IMR-90 (cell line): ENCODE data around the gene METTL8. TPM values are rescaled to one million over a fixed set of nuclear protein-coding genes. Genes with fewer than 3 reads are reported as not detected.

Experiments used
- ATAC-seq: fragments of 200-7000 bp; cut with Tn5 transposase; 2 replicates; pipeline ENCODE4 v1.9.1; 2020; ENCODE audit warnings: low read depth, mild to moderate bottlenecking, moderate library complexity
- BruUV-seq: library from RNA; stranded (reverse); fragments of 400-500 nt; replicated peaks from 2 replicates; lab custom pipeline; 2021; lab: Mats Ljungman, UMichigan
- CTCF ChIA-PET: fragments of 300-600 bp; formaldehyde crosslinking; extraction: SDS; loops from one replicate; lab custom pipeline; 2021; ENCODE audit warnings: antibody characterized with exemption; lab: Yijun Ruan, JAX
- POLR2A ChIA-PET: fragments of 300-600 bp; sonication (Branson Sonifier 250); formaldehyde crosslinking; loops from one replicate; lab custom pipeline; 2022; ENCODE audit warnings: antibody characterized with exemption; ENCODE audit not compliant: unreplicated experiment; lab: Charles Lee
- DNase-seq: peaks from one replicate; pipeline ENCODE4 v3.0.0; 2013
- H2AFZ ChIP-seq: replicated peaks from 2 replicates; pipeline ENCODE3; 2013; ENCODE audit warnings: low read length, mild to moderate bottlenecking; ENCODE audit not compliant: poor library complexity
- H2AK5ac ChIP-seq: 2 replicates; pipeline ENCODE4 v1.6.1; 2013; ENCODE audit warnings: low read depth, low read length, inconsistent platforms
- H2AK9ac ChIP-seq: replicated peaks from 2 replicates; pipeline ENCODE3; 2013; ENCODE audit warnings: mild to moderate bottlenecking, low read depth, low read length, moderate library complexity; ENCODE audit not compliant: poor library complexity
- H2BK120ac ChIP-seq: 2 replicates; pipeline ENCODE4 v1.6.1; 2013; ENCODE audit warnings: low read depth, low read length, inconsistent platforms
- H2BK15ac ChIP-seq: 3 replicates; pipeline ENCODE4 v1.6.1; 2013; ENCODE audit warnings: low read depth, low read length, inconsistent platforms
- H2BK20ac ChIP-seq: 2 replicates; pipeline ENCODE4 v1.6.1; 2013; ENCODE audit warnings: low read depth, mild to moderate bottlenecking, inconsistent platforms, low read length, moderate library complexity
- H2BK5ac ChIP-seq: 2 replicates; pipeline ENCODE4 v1.6.1; 2013; ENCODE audit warnings: mild to moderate bottlenecking, low read depth, low read length, inconsistent platforms; ENCODE audit not compliant: poor library complexity, severe bottlenecking
- H3K14ac ChIP-seq: replicated peaks from 2 replicates; pipeline ENCODE4 v1.6.1; 2013; ENCODE audit warnings: low read depth, low read length, inconsistent platforms
- H3K18ac ChIP-seq: 2 replicates; pipeline ENCODE4 v1.6.1; 2013; ENCODE audit warnings: low read depth, low read length, control low read depth
- H3K23ac ChIP-seq: 2 replicates; pipeline ENCODE4 v1.6.1; 2013; ENCODE audit warnings: low read depth, low read length, inconsistent platforms
- H3K27ac ChIP-seq: 2 replicates; pipeline ENCODE4 v1.5.1; 2013; ENCODE audit warnings: mild to moderate bottlenecking, control low read depth, low read length; ENCODE audit not compliant: insufficient read depth
- H3K27me3 ChIP-seq: 2 replicates; pipeline ENCODE4 v1.6.1; 2013; ENCODE audit warnings: low read length; ENCODE audit not compliant: control insufficient read depth, insufficient read depth
- H3K36me3 ChIP-seq: 2 replicates; pipeline ENCODE4 v1.6.1; 2013; ENCODE audit warnings: low read length, mixed read lengths; ENCODE audit not compliant: control insufficient read depth, insufficient read depth
- H3K4ac ChIP-seq: 2 replicates; pipeline ENCODE4 v1.6.1; 2013; ENCODE audit warnings: low read depth, low read length, inconsistent platforms
- H3K4me1 ChIP-seq: 2 replicates; pipeline ENCODE4 v1.6.1; 2013; ENCODE audit warnings: low read length, mixed read lengths; ENCODE audit not compliant: control insufficient read depth, insufficient read depth
- H3K4me2 ChIP-seq: 2 replicates; pipeline ENCODE4 v1.6.1; 2013; ENCODE audit warnings: low read depth, mild to moderate bottlenecking, control low read depth, low read length, moderate library complexity
- H3K4me3 ChIP-seq: 2 replicates; pipeline ENCODE4 v1.5.1; 2013; ENCODE audit warnings: low read depth, mild to moderate bottlenecking, control low read depth, low read length, moderate library complexity; ENCODE audit not compliant: insufficient read depth
- H3K56ac ChIP-seq: 2 replicates; pipeline ENCODE4 v1.6.1; 2013; ENCODE audit warnings: low read length, inconsistent platforms; ENCODE audit not compliant: insufficient read depth; ENCODE audit errors: extremely low read depth
- H3K79me1 ChIP-seq, 2 experiments: 2 replicates each; pipeline ENCODE4 v1.6.1; 2013; ENCODE audit warnings: low read length in 2 of 2, inconsistent platforms in 1 of 2, low read depth in 1 of 2
- H3K9ac ChIP-seq: 2 replicates; pipeline ENCODE4 v1.6.1; 2013; ENCODE audit warnings: low read depth, low read length, control low read depth
- H3K9me1 ChIP-seq: 2 replicates; pipeline ENCODE4 v1.6.1; 2013; ENCODE audit warnings: low read length, inconsistent platforms; ENCODE audit not compliant: insufficient read depth
- H3K9me3 ChIP-seq: 2 replicates; pipeline ENCODE4 v1.6.1; 2013; ENCODE audit warnings: low read length; ENCODE audit not compliant: control insufficient read depth, insufficient read depth
- H4K20me1 ChIP-seq: 2 replicates; pipeline ENCODE4 v1.6.1; 2013; ENCODE audit warnings: low read length, inconsistent platforms; ENCODE audit not compliant: insufficient read depth
- H4K5ac ChIP-seq: 2 replicates; pipeline ENCODE4 v1.6.1; 2013; ENCODE audit warnings: mild to moderate bottlenecking, low read depth, low read length, control low read depth
- H4K8ac ChIP-seq, 2 experiments: 2 replicates each; pipeline ENCODE4 v1.6.1; 2013; ENCODE audit warnings: low read depth in 2 of 2, low read length in 2 of 2, control low read depth in 1 of 2, inconsistent platforms in 1 of 2
- H4K91ac ChIP-seq: 2 replicates; pipeline ENCODE4 v1.6.1; 2013; ENCODE audit warnings: low read depth, low read length, inconsistent platforms; ENCODE audit not compliant: insufficient read depth
- MAFK ChIP-seq: IDR thresholded peaks from 2 replicates; pipeline ENCODE4 v1.6.1; 2012; ENCODE audit warnings: low read depth, low read length, improper control_type of control experiment
- RAD21 ChIP-seq: IDR thresholded peaks from 2 replicates; pipeline ENCODE4 v1.6.1; 2012; ENCODE audit warnings: low read length, improper control_type of control experiment
- whole genome bisulfite sequencing, 2 experiments: methylation state at CpG; one replicate each; pipeline versions ENCODE4 v1.1.5 to v1.1.7; 2013; ENCODE audit warnings: missing lambda C conversion rate in 2 of 2; ENCODE audit not compliant: insufficient read length in 1 of 2; ENCODE audit errors: extremely low coverage in 2 of 2; 5-methylcytosine and 5-hydroxymethylcytosine counted together
- dilution Hi-C: fragments of 300-500 bp; cut with HindIII; formaldehyde crosslinking; loops from one replicate; pipeline ENCODE4 v1.14.3; 2018; ENCODE audit warnings: low sequenced_read_pairs; ENCODE audit not compliant: unreplicated experiment
- in situ Hi-C: fragments of 300-500 bp; cut with MboI; formaldehyde crosslinking; loops from 3 replicates; pipeline ENCODE4 v1.14.3; 2019; ENCODE audit warnings: low sequenced_read_pairs, inconsistent platforms, mixed read lengths
- intact Hi-C: fragments of 100-400 bp; cut with micrococcal nuclease; formaldehyde crosslinking; loops from 2 replicates; pipeline ENCODE4 v1.10.0; 2022
- polyA plus RNA-seq, 3 experiments: library from polyadenylated mRNA; depleted of rRNA; stranded (reverse); fragments of >200 nt; gene quantifications; 2 replicates each; pipeline ENCODE4 v1.2.3, GENCODE V29; 2012; ENCODE audit warnings: low replicate concordance in 1 of 3
- total RNA-seq: library from RNA; depleted of rRNA; stranded (reverse); fragments of >200 nt; gene quantifications from 2 replicates; pipeline ENCODE4 v1.2.3, GENCODE V29; 2012

METTL8 gene
- total and polyA plus RNA-seq, 2 of the 4 experiments (the other 2 are of a cell fraction), result 6.9 to 10.6 TPM

DNA sequence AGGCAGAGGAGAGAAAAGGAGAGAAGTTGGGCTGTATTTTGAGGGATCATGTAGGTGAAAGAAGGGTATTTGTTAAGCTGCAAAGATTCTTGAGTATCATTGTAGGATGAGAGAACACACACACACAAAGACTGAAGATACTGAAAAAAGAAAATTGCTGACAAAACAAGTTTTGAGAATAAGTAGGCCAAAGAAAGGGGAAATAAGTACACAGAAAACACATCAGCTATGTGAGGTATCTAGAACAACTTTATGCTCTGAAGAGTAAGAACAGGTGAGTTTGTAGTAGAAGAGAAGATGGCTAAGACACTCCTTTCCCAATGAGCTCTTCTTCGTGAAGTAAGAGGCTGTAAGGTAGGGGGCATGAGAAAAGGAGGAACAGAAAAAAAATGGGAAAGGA is 28.2 kb downstream of the METTL8 start:
- POLR2A ChIA-PET, result no interaction called here
- no CpG with 5 or more reads among the region's 1 CpG for WGBS, 2 experiments

More for the DNA sequence above, 28.2 kb downstream of the METTL8 start:
- H3K18ac ChIP-seq, result no peak overlapping the region
- no peak overlapping the region for H3K27ac ChIP-seq
- TF ChIP-seq MAFK (peak; percentile 91), RAD21 (no peak)
- peaks cover 25 to 26% of the 10 kb centered on the region in 2 experiments; a peak in 2 of 4 replicates for H3K79me1 ChIP-seq
- no TSS peak for BruUV-seq
- intact Hi-C loops (no loop called here), dilution Hi-C loops (no loop called here), in situ Hi-C loops (no loop called here)
- no peak overlapping the region for H2BK120ac ChIP-seq
- H2AK5ac ChIP-seq, result no peak overlapping the region
- H3K9me1 ChIP-seq, result peaks cover 3% of the 10 kb centered on the region
- 0 out of 3 replicates have a peak overlapping the region, but pooled peaks have one; percentile 40 for H2BK15ac ChIP-seq
- H3K14ac ChIP-seq, result no peak overlapping the region; the same call in 1 of the 2 replicates
- H2BK20ac ChIP-seq, result peak overlapping the region; percentile 39; the same call in 1 of the 2 replicates
- no peak overlapping the region for H3K4me3 ChIP-seq
- H2AFZ ChIP-seq, result no peak overlapping the region
- no peak overlapping the region for H3K4me2 ChIP-seq
- no peak overlapping the region for H3K23ac ChIP-seq
- H2BK5ac ChIP-seq, result no peak overlapping the region
- H3K4ac ChIP-seq, result no peak overlapping the region
- no peak for ATAC-seq
- no peak overlapping the region for H2AK9ac ChIP-seq
- no peak for DNase-seq
- H3K36me3 ChIP-seq, result no peaks in the 10 kb centered on the region
- no peak overlapping the region for H4K8ac ChIP-seq
- H3K9ac ChIP-seq, result no peak overlapping the region
- H3K4me1 ChIP-seq, result peaks cover 10% of the 10 kb centered on the region
- no peak overlapping the region for H3K56ac ChIP-seq
- no peaks in the 10 kb centered on the region for H3K9me3 ChIP-seq
- H4K20me1 ChIP-seq, result no peaks in the 10 kb centered on the region
- H4K91ac ChIP-seq, result no peak overlapping the region
- H4K5ac ChIP-seq, result no peak overlapping the region
- CTCF ChIA-PET, result interaction anchor here (1.2 to 1.3 kb wide), 2 partner anchors 10 to 88 kb away, joined by 4 to 6 read pairs; no protein-coding TSS in a partner anchor
- H3K27me3 ChIP-seq, result no peaks in the 10 kb centered on the region
